Stimulated activated CD8-positive, alpha-beta memory T cell treated with anti-CD3 and anti-CD28 coated beads, Interleukin-15, amount 100 ng/mL, for 48 hours (primary cell): ENCODE results near the gene KIF1A.

Experiments used
- DNase-seq, 2 donors: peaks; one replicate each; pipeline ENCODE4 v3.0.0-alpha.2; 2020; ENCODE audit warnings: low read depth in 2 of 2

The KIF1A gene

DNA sequence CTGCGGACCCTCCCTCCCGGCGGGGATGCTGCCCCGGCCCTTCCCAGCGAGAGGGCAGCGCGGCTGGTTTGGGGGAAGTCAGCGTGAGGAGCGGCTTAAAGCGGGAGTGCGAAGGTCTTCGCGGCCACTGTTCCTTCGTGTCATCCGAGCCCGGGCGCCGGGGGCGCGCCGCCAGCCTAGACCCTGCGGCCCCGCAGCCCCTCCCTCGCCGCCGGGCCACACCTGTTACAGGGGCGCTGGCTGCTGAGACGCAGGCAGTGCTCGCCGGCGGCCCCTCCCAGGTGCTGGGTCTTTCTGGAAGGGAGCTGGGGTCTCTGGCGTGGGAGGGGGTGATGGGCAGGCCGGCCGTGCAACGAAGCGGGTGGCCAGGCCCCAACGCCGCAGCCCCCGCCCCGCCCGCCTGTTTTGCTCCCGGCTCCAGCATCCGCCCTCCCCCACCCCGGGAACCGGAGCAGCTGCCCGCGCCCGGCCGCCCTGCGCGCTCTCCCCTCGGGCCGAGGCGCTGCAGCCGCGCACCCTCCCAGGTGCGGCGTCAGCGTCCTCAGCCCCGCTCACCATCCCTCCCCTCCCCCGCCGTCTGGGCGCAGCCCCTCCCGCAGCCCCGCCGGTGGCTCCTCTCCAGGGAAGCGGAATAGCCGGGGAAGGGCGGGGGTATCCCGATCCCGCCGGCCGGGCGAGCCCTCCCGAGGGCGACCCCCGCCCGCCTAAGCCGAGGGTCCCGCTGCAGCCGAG lies 727 bp downstream of the KIF1A start:
- DNase-seq: no peak

DNA sequence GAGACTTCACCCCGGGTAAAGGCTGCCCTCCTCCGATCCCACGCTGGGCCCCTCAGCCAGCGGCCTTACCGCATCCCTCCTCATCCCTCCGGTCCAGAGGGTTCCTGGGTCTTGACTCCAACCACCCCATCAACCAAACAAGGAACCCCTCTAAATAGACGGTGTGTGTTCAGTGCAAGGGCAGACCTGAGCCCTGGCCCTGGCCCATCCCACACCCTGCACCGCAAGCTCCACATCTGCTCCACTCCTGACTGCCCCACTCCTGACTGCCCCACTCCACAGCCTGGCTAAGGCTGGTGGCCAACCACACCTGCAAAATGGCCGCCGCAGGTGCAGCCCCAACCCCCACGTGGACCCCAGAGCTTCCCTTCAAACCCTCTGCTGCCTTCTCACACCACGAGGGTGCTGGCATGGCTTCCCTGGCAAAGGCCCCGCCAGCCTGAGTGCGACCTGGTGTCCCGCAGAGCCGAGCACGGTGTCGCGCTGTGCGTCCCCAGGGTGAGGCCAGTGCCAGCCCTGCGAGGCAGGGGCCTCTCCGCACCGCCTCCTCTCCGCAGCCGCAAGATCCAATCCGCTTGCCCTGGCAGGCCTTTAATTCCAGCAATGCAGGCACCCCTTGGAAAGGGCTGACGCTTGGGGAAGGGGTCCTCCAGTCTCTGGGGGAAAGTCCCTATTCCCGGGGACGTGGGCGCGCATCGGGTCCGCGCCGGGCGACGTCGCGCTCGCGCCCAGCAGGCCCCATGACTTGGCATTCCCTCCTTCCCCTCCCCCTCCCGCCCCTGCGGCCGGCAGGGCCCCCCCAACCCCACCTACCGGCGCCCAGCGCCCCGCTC lies 1.5 kb downstream of the KIF1A start:
- DNase-seq: no peak

DNA sequence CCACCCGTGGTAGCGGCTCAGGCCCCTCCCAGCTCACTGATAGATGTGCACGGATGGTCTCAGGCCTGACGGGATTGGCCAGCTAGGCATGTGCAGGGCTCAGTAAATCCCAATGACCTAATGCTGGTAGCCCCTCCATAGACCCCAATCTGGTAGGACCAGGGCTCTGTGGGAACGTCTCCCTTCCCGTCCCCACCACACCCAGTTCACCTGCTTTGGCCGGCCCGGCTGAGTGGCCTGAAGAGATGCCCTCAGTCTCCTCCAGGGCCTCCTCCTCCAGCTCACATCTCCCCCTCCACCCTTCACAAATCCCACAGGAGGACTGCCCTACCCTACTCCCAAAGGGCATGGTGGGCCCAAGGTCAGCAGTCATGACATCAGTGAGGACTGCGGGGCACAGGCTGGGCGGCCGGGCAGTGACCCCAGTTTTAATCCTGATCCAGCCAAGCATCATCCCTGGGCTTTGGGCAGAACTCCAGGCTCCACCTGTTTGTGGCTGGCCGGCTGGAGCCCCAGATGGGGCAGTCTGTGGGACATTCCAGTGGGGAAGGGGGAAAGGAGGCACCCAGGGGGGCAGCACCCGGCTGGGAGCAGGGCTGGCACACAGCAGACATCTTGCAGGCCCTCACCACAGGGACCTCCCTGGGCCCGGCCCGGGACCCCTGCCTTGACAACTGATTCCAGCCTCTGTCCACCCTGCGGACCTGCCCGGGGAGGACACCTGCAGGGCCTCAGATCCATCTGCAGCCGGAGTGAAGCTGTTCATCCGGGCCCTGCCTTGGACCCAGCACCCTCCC lies 2.3 kb downstream of the KIF1A start:
- DNase-seq: no peak

DNA sequence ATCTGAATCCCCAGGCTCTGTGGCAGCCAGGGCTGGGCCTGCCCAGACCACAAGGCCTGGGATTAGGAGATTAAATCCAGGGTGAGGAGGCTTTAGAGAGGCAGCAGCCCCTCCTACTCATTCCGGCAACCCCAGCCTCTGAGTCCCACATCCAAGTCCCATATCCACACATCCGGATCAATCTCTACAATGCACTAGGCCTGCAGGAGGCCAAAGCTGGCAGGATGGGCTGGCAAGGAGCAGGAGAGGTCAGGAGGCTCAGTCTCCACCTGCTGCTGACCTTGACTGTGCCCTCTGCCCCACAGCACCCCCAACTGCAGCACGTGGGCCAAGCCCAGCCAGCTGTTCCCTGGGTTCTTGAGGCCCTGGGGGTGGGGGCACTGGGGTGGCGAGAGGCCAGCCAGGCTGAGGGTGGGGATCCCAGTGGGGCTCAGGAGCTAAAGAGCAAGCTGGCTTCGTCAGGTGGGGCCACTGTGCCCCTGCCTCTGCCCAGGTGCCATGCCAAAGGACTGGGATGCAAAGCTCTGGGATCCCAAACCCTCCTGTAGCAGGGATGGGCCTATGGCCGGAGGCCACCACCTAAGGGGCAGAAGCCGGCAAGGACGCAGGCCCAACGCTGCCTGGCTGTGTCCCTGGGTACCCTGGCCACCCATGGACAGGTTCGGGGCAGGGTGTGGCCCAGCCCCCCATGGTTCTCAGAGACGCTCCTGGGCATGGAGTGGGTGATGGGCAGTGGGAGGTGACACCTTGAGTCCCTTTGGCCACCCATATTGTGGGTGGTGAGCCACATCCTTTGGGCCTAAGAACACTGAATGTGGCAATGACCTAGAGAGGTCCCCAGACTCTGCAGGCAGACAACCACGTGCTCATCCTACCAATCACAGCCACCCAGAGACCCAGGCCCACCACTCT lies 3.2 kb downstream of the KIF1A start:
- DNase-seq: no peak

DNA sequence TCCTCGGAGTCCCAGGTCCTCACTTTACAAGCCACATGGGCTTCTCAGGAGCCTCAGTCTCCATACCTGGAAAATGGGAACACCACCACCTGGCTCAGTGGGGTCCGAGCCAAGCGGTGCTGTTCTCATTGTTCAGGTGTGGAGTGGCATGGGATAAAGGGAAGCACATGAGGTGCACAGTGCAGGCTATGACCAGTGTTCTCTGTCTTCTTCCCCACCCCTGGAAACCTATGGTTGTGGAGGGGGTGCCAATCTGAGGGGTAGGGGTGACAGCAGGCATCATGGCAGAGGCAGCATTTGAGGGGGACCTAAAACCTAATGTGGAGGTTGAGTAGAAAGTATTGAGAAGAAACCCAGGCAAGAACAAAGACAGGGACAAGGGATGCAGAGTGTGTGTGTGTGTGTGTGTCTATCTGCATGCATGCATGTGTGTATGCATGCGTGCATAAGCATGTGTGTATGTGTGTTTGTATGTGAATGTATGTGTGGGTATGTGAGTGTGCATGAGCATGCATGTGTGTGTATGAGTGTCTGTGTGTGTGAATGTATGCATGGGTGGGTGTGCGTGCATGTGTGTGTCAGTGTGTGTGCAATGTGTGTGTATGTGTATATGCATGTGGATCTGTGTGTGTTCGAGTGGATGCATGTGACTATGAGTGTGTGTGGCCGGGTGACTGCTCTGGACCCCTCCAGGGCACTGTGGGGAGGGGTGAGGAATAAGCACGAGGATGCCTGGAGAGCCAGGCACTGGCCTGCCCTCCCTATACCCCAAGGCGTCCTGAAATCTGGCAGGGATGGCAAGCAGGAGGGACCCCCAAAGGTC lies 4.0 kb downstream of the KIF1A start:
- DNase-seq: no peak

DNA sequence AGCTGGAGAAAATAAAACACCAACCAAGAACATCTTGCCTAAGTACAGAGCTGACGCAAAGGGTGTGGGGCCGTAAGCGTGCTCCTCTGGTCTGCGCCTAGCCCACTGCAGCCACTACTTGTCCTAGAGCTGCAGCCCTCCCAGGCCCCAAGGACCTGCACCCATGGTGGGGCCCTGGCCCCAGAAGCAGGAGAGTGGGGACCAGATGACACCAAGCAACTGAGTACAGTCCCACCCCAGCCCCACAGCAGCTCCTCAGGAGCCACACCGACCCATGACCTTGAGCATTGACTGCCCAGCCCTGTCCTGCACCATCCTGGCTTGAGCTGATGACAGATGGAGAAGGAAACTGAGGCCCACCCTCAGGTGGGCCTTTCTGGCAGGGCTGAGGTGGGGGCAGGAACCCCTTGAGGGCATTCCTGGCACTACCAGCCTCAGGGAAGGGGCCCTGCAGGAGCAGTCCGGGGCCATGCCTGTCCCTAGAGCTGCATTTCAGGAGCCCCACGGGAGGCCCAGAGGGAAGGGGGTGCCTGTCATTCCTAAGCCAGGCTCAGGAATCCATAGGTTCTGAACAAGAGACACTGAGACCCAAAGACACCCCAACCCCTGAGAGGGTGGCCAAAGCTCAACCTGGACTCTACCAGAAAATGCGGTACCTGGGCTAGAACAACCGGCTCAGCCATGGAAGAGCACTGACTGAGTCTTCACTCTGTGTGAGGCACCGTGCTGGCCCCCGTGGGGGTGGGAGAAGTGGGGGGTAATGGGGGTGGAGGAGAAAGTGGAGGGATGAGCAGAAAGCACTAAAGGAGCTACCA lies 4.9 kb downstream of the KIF1A start:
- no peak for DNase-seq

DNA sequence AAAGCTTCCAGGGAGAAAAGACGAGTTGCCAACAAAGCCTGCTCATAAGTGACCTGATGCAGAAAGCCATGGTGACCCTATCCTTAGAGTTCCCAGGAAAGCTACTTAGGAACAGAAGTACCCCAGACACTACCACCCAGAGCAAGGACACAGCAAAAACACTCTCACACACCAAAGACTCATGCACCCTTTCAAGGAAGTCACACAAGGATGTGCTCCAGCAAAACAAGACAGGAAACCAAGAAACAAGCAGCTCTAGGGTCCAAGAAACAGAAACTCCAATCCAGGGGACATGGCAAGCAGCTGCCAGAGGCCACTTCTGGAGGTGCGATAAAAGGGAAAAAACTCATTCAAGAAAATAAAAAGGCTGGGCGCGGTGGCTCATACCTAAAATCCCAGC lies 5.7 kb downstream of the KIF1A start:
- no peak for DNase-seq

DNA sequence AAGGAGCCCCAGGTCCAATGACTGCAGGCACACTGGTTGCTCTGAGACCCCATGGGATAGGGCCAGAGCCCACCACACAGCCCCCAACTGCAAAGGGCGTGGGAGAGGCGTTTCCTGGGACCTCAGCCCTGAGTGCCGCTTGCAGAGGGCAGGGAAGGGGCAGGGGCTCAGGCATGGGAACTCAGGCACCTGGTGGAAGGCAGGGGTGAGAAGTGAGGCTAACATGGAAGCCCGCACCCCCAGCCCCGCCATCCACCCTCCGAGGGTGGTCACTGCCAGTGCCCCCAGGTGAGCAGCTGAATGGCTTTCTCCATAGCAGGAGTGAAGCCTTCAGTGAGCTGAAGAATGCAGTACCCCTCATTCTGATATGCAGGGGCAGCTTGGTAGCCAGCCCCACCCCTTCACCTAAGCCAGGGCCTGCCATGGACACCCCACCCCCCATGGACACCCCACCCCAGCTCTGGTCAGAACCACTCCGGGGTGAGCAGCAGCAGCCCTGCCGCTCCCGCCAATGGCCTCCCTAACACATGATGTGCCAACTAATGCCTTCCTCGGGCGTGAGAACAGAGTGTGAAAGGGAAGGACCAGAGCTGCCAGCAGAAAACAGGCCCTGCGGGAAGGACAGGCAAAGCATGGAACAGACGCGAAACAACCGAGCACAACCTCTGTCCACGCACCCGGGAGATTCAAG lies 6.6 kb downstream of the KIF1A start:
- no peak for DNase-seq

DNA sequence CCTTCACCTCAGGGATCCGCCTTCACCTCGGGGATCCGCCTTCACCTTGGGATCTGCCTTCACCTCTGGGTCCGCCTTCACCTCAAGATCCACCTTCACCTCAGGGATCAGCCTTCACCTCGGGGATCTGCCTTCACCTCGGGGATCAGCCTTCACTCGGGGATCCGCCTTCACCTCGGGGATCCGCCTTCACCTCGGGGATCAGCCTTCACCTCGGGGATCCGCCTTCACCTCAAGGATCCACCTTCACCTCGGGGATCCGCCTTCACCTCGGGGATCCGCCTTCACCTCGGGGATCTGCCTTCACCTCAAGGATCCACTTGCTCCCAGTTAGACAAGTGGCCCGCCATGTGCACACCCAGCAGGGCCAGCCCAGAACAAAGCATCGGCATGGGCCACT lies 7.3 kb downstream of the KIF1A start:
- DNase-seq: no peak

DNA sequence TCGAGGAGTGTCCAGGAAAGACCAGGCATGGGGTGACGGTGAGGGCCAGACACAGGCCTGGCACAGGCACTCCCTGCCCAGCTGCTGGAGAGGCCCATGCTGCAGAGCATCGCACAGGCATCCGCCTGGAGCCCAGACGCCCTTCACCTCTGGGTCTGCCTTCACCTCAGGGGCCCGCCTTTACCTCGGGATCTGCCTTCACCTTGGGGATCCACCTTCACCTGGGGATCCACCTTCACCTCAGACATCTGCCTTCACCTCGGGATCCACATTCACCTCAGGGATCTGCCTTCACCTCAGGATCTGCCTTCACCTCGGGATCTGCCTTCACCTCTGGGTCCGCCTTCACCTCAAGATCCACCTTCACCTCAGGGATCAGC lies 7.7 kb downstream of the KIF1A start:
- no peak for DNase-seq

DNA sequence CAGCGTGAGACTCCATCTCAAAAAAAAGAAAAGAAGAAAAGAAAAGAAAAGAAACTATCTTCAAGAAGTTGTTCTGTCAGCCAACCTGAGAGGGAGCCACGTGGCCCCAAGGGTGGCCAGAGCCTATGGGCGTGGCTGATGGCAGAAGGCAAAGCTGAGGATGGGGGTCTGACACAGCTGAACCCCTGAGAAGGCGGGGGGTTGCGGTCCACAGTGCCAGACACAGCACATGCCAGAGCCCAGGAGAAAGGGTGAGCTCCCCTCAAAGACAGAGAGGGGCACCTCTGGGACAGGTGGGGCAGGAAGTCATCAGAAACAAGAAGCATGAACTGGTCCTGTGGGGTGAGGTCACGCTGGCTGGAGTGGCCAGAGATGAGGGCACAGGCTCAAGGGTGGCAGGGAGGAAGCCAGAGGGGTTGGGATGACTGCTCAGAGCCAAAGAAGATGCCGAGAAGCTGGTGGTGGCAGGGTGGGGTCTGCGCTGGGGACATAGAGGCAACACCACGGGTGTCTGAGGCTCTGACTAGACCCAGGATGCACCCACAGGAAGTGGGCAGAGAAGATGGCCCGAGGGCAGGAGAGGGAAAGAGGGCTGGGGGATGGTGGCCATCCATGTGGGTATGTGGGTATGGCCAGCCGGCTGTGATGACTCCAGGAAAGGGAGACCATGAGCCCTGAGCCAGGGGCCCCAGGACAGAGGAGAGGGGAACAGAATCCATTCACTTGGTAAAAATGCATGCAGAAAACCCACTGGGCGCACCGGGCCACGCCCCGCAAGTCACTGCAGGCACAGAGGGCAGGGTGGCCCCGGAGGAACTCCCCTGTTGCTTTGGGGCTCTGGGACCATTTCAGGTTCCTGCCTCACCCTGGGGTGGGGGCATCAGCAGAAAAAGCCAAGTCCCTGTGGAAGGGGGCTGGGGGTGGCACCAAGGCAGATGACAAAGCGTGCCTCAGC lies 8.4 kb downstream of the KIF1A start:
- no peak for DNase-seq

DNA sequence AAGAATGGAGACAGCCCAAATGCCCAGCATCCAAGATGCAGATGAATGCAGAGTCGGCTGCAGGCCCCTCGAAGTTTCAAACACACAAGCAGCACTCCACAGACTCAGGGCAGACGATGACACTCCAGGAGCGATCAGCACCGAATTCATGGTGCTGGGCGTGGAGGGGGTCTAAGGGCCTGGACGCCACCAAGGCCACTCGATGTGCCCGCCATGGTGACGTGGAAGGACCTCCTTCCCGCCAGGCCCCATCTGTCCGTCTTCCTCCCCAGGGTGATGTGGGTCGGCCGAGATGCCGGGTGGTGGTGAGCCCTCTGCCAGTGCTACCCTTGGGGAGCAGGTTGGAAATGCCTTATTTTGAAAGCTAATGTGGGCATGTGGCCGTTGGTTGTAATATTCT lies 9.4 kb downstream of the KIF1A start:
- no peak for DNase-seq

DNA sequence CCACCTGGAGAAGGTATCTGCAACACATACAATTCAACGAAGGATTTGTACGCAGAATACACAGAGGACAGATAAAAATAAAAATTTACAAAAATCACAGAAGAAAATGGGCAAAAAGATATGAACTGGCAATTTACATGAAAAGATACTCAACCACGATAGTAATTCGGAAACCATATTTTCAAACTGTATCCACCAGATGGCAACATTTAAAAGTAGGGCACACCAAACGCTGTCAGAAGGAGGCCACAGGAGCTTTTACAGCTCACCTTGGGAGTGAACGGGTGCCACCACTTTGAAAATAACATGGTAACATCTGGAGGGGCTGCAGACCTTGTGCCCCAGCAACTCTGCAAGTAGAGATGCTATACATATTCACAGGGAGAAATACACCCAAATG lies 9.8 kb downstream of the KIF1A start:
- DNase-seq: no peak

DNA sequence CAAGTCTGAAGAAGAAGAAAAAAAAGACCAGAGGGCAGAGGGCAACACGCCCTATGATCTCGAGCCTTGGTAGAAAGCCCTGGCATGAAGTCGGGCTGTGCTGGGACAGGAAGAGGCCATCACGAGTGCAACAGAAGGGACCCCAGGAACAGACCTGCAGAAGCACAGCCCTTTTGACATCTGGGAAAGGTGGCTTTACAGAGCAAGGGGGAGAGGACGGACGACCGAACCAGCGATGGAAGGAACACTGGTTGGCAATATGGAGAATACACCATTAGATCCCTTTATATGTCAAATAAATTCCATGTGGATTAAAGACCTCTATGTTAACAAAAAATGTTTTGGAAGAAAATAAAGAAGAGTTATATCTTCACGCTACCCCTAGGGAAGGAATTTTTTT lies 10.7 kb downstream of the KIF1A start:
- DNase-seq: no peak

DNA sequence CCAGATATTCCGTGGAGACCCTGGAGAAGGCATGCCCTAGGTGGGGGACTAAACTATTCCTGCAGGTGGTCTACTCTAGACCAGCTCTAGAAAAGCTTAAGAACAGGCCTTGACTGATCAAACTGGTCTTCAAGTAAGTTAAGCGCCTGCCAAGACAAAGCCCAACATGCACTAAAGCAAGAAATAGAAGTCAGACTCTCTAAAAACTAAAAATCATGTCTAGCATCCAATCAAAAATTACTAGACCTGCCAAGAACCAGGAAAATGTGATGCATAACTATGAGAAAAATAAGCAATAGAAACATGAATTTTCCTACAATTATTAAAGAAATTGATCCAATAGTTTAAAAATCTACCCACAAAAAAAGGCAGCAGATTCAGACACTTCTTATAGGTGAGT lies 13.6 kb downstream of the KIF1A start:
- no peak for DNase-seq

DNA sequence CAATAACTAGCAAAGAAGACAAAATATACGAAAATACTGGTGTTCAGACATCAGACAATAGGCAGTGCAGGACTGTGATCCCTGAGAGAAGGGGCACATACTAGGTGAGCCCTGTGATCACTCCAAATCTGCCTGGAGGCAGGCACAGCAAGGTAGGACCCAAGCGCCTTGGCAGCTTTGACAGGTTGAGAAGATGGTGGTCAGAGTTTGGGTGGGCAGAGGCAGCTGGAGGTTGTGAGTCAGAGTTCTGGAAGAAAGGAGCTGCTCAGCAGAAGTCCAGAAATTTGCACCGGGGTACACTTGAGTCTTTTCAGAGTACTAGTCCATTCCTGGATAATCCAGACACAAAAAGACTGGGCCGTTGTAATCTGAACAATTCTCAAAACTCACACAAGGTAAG lies 14.0 kb downstream of the KIF1A start:
- DNase-seq: no peak

DNA sequence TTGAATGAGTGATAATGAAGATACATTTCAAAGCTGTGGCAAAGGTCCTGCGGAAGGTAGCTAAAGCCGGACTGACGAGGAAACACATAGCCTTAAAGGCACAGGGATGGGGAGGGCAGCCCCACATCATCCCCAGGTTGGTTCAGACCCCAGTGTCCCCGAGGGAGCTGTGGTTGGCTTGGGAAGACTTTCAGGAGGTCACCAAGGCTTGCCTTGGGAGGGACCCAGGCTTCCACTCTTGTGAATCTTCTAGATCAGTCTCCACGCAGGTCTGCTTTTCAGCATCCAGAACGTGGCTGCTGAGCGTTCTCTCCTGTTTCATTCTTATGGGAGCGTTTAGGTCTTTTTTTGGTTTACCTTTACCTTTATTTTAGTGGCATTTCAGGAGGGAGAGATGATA lies 16.8 kb downstream of the KIF1A start:
- DNase-seq: no peak
